Inferior parietal cortex (tissue), 1 donor: ENCODE measurements around the gene EPB41L4B.
"Not testable (repeated sequence)": the region's sequence is repeated elsewhere in the genome, so short reads cannot be mapped to it uniquely, and the experiment has no call there.

Experiments used
- DNase-seq: peaks from one replicate; pipeline ENCODE4 v3.0.0-alpha.2; 2016; ENCODE audit errors: extremely low spot score

EPB41L4B gene

GRCh38 chr9:109244179-109245132, 76.4 kb downstream of the EPB41L4B start:
- peak; percentile 82 for DNase-seq

- DNase-seq, result no peak
These were observed 78.1 kb downstream of the EPB41L4B start for GRCh38 chr9:109242741-109243140.

DNA sequence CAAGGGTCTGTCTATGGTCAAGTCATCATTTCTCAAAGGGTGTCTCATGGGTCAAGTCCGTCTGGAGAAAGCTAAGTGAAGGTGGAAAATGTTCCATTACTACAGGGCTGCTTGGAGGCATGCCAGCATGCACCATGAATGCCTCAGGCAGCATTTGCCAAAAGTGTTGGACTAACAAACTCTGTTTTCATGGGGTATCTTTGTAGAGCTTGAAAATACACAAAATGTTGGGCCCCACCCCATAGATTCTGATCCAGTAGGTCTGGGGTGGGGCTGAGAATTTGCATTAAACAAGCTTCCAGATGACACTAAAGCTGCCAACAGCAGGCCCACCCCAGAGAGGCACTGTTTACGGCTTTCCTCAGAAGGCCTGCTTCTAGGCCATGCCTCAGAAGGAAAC, 78.8 kb downstream of the EPB41L4B start:
- DNase-seq, result no peak

DNA sequence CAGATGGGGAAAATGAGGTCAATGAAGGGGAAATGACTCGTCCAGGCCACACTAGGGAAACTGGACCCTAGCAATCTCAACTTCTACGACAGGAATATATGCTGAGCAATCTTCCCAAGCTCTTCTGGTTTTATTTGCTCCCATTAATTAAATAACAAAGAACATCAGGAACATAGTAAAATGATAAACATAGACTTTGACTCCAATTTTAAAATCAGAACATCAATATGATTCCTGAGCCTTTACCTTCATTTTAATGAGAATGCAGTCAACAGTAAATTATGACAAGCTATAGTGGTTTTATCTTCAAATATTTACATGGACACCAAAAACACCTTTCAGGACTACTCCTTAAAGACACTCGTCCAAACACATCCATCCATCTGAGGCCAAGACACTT, 79.7 kb downstream of the EPB41L4B start:
- DNase-seq, result no peak

- DNase-seq, result no peak
These were observed 81.6 kb downstream of the EPB41L4B start for GRCh38 chr9:109239240-109239639.

- no peak for DNase-seq
These were observed 82.2 kb downstream of the EPB41L4B start for GRCh38 chr9:109238655-109239054.

GRCh38 chr9:109238125-109238524, 82.7 kb downstream of the EPB41L4B start:
- DNase-seq, result no peak

DNA sequence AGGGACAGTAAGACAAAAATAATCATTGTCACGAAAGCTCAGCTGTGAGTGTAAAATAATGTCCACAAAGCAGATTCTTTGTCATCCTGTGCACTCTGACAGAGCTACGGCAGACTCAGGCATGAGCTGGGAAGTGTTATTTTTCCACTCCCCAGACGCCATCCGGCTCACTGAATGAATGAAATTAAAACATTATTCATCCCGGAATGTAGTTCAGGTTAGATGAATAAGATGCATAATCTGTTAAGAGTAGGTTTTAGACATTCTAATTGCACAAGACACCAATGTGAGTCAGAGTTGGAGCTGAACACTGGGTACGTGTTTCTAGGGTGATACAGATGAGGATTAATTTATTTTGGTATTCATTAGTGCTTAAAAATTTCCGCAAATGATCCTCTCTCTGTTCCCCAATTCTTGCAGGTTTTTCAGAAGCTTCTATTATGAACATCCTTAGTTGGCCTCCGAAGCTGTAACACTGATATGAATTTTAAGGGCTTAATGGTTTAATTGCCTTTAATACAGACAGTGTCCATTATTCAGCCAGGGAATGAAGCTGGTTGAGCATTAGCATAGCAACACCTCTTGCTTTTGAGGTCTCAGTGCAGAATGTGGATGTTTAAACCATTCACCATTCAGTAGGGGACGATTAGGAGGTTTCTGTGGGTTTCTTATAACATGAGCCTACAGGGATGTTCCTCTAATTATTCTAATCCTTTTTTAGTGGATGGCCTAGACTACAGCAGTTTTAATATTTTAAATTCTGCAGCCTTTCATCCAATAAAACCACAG, 88.2 kb downstream of the EPB41L4B start:
- DNase-seq, result no peak

GRCh38 chr9:109231593-109231992, 89.3 kb downstream of the EPB41L4B start:
- DNase-seq, result no peak

GRCh38 chr9:109230277-109230676, 90.6 kb downstream of the EPB41L4B start:
- no peak for DNase-seq

GRCh38 chr9:109229682-109230081, 91.2 kb downstream of the EPB41L4B start:
- no peak for DNase-seq

DNA sequence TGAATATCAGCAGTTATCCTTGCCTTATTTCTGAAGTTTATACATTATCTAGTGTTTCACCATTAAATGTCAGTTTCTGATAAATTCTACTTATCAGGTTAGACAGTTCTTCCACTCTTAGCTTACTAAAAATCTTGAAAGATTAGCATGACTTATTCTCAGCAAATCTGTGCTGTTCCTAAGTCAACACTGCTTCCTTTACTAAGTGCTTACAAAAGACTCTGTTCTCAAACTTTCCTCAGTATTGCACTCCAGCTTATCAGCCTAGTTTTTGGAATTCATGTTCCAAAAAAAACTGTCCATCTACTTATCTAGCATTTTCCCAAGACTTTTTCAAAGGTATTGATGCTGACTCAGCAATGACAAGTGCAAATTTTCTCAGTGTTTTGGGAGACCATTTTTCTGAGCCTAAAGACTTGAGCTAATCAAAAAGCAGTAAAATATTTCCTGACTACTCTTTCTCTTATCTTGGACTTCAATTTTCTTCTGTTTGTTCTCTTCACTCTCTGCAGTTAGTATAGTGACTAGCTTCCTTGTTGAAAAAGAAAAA, 92.7 kb downstream of the EPB41L4B start:
- no peak for DNase-seq

DNA sequence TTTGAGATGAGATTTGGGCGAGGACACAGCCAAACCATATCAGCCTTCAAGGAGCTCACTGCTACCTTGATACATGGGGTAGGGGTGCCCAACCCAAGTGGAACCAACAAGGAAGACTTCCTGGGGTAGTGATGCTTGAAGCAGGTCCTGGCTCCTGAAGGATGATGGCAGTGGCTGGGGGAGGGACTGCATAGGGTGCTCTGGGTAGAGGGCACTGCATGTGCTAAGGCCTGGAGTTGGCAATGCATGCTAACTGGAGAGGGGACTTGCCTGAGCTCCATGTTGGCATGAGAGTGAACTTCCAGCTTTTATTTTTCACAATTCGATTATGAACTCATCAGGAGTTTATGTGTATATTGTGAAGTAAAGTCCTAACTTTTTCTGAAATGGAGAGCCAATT, 95.2 kb downstream of the EPB41L4B start:
- no peak for DNase-seq

GRCh38 chr9:109224751-109225150, 96.1 kb downstream of the EPB41L4B start:
- DNase-seq, result no peak

GRCh38 chr9:109218242-109218641, 102.6 kb downstream of the EPB41L4B start:
- DNase-seq, result not testable (repeated sequence)

GRCh38 chr9:109214414-109214813, 106.4 kb downstream of the EPB41L4B start:
- DNase-seq, result no peak

- no peak for DNase-seq
These were observed 107.4 kb downstream of the EPB41L4B start for GRCh38 chr9:109213285-109214121.

DNA sequence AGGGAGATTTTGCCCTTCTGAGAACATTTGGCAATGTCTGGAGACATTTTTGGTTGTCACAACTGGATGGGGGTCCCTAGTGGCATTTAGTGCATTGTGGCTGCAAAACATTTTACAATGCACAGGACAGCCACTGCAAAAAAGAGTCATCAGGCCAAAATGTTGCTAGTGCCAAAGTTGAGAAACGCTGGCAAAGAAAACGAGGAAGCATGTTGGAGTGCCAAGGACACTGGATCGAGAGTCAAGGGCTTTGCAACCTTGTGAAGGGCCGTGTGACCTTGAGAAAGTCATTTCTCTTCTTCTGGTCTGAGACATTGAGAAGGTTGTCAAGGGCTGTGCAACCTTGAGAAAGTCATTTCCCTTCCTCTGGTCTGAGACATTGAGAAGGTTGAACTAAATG, 108.1 kb downstream of the EPB41L4B start:
- DNase-seq, result no peak

DNA sequence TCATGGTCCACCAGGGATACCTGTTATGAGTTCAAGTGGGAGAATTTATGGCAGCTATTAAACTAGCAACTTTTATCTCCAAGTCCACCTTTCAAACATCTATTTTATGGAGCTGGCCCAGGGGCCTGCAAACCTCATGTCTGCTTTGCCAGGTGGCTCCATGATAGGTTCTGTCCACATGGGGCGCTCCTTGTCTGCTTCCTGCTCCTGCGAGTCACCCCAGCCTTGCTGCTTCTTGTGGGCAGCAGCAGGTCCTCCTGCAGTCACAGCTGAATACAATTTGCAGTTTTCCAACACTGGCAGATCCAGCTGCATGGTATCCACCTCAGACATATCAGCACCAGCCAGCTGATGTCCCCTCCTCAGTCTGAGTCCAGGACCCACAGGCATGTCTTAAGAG, 114.2 kb downstream of the EPB41L4B start:
- no peak for DNase-seq

DNA sequence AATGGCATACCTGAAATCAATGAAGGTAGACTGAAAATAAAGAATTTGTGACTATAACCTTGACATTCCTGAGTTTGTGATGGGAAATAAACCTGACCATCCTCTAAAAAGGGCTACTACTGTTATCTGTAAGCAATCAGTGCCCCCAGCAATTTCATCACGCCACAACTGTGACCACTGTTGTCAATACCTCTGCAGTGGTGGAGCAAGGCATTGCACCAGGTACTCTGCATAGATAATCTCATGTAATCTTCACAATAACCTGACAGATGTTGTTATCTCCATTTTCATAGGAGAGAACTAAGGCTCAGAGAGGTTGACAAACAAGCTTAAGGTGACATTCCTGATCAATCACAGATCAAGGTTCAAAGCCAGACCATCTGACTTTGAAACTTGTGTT, 115.3 kb downstream of the EPB41L4B start:
- DNase-seq, result no peak

- no peak for DNase-seq
These were observed 117.0 kb downstream of the EPB41L4B start for GRCh38 chr9:109203761-109204360.
